Measurements from ENCODE around the gene ASS1. TPM values are rescaled to one million over a fixed set of nuclear protein-coding genes. Genes with fewer than 3 reads are reported as not detected.

Gene ASS1
- total and polyA plus RNA-seq, 4 experiments from 2014 or later: not detected

Other genes with a start within 250 kb of the ASS1 start
- gene HMCN2, start 179.2 kb upstream of the ASS1 start, total RNA-seq: not detected
- gene HMCN2, start 179.2 kb upstream of the ASS1 start, polyA plus RNA-seq: not detected
- 10 to 100 TPM; 45.5 to 46.5 TPM for gene FUBP3, start 134.6 kb downstream of the ASS1 start, total RNA-seq
- gene FUBP3, start 134.6 kb downstream of the ASS1 start, polyA plus RNA-seq: 10 to 100 TPM; 27.6 to 35.2 TPM
- not detected for gene PRDM12, start 219.6 kb downstream of the ASS1 start, total RNA-seq
- gene PRDM12, start 219.6 kb downstream of the ASS1 start, polyA plus RNA-seq: under 1 TPM in 1 of 2 donors, not detected in 1; 0.11 TPM
- gene EXOSC2, start 248.8 kb downstream of the ASS1 start, total RNA-seq: 10 to 100 TPM; 53.9 to 60.8 TPM
- 10 to 100 TPM; 22.6 to 25.3 TPM for gene EXOSC2, start 248.8 kb downstream of the ASS1 start, polyA plus RNA-seq